22Rv1 (cell line): ENCODE results near the gene DVL1.

Source experiments
- H3K27ac ChIP-seq: fragments of 450-650 bp; 2 replicates; pipeline ENCODE4 v1.5.1; 2017
- ZFX ChIP-seq: fragments of 450-650 bp; IDR thresholded peaks from 2 replicates; pipeline ENCODE4 v1.6.1; 2017; ENCODE audit warnings: antibody characterized with exemption, borderline replicate concordance
- TF ChIP-seq, protein P1 (sequence below): fragments of 450-650 bp; IDR thresholded peaks from 2 replicates; pipeline ENCODE4 v1.5.1; 2017; ENCODE audit warnings: mild to moderate bottlenecking

The DVL1 gene

DNA sequence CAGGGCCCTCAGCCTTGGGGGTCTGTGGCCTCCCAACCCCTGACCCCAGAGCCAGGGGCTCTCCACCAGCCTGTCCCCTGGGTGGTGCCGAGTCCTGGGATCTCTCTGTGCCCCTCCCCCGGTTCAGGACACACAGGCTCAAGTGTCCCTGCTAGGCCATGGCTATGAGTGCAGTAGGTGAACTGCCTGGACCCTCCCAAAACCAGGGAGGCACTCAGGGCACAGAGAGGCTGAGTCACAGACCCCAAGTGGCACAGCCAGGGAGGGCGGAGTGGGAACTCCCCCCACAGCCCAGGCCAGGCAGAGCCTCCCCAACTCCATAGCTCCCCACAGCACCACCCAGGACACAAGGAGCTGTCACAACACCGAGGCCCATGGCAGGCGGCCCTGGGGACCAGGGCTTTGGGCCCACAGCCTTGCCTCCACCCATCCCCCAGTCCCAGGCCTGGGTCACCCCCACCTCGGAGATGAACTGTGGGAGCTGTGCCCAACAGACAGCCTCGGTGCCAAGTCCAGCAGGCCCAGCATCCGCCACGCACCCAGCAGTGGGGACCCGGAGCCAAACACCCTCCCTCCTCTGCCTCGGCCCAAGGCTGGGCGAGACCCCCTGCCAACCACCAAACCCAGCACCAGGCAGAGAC, 3.2 kb downstream of the DVL1 start:
- no peak overlapping the region for H3K27ac ChIP-seq

DNA sequence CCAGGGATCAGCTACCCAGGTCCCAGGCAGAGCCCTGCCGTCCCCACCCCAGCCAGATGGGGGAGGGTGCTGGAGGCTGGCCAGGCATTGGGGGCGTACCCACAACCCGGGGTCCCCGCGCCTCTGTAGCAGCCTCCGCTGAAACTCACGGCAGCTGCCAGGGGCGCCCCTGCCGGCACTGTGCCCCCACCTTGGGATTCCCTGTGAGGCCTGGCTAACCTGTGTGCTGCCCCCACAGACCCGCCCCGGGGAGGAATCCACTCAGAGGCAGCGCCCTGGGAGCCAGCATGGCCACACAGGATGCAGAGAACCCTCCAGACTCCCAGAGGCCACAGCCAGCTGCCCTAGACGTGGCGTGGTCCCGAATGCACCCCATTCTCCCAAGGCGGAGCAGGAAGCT, 3.8 kb downstream of the DVL1 start:
- no peak overlapping the region for H3K27ac ChIP-seq
- TF ChIP-seq, protein P1, sequence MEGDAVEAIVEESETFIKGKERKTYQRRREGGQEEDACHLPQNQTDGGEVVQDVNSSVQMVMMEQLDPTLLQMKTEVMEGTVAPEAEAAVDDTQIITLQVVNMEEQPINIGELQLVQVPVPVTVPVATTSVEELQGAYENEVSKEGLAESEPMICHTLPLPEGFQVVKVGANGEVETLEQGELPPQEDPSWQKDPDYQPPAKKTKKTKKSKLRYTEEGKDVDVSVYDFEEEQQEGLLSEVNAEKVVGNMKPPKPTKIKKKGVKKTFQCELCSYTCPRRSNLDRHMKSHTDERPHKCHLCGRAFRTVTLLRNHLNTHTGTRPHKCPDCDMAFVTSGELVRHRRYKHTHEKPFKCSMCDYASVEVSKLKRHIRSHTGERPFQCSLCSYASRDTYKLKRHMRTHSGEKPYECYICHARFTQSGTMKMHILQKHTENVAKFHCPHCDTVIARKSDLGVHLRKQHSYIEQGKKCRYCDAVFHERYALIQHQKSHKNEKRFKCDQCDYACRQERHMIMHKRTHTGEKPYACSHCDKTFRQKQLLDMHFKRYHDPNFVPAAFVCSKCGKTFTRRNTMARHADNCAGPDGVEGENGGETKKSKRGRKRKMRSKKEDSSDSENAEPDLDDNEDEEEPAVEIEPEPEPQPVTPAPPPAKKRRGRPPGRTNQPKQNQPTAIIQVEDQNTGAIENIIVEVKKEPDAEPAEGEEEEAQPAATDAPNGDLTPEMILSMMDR: no peak
- TF ChIP-seq ZFX: no peak

More for the DNA sequence above, 3.2 kb downstream of the DVL1 start:
- TF ChIP-seq, protein P1: no peak
- TF ChIP-seq ZFX: no peak

DNA sequence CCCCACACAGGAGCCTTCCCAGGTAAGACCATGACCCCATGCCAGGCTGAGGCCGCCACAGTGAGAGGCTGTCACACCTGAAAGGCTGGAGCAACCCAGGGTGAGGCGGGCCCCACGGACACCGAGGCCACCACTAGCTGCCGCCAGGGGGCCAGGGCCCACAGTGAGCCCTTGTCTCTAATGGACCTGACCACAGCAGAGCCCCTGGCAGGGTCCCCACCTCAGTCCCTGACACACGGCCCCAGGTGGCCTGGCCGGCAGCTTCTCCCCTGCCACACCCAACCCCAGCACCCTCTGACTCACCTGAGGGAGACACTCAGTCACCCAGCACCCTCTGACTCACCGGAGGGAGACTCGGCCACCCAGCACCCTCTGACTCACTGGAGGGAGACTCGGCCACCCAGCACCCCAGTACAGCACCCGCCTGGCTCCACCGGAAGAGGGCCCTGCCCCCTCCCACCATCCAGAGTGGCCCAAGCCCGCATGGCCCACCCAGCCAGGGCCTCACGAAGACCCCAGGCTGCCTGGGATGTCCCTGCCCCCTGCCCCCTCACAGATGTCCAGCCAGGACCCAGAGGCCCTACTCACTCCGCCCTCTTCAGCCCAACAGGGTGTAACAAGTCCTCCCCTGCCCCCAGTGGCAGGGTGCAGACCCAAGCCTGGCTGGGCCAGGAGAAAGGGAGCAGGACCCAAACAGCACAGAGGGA, 4.4 kb downstream of the DVL1 start:
- TF ChIP-seq ZFX: no peak
- TF ChIP-seq, protein P1: peak; percentile 43
- no peak overlapping the region for H3K27ac ChIP-seq

DNA sequence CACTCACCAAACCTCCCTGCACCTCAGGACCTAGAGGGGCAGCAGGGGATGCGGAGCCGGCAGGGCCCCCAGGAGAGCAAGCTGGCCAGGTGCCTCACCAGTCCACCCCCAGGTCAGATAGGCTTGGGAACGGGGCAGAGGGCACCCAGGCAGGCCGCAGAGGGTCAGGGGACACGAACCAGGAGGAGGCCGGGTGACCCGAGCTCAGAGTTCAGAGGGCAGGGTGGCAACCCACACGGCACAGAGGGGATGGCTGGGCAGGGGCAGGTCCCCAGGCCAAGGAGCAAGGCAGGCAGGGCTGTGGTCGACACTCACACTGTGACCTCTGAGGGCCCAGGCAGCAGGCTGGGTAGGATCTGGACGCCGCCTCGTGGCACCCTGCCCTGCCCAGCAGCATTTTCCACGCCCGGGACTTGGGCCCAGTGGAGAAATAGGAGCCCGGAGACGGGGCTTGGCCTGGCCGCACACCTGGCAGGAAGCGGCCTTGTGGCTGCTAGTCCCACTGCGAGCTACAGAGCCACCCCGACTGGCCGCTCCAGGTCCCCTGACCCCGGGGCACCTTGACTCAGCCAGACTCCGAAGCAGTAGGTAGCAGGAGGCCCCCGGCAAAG, 5.3 kb downstream of the DVL1 start:
- no peak overlapping the region for H3K27ac ChIP-seq
- TF ChIP-seq, protein P1: no peak
- TF ChIP-seq ZFX: no peak

DNA sequence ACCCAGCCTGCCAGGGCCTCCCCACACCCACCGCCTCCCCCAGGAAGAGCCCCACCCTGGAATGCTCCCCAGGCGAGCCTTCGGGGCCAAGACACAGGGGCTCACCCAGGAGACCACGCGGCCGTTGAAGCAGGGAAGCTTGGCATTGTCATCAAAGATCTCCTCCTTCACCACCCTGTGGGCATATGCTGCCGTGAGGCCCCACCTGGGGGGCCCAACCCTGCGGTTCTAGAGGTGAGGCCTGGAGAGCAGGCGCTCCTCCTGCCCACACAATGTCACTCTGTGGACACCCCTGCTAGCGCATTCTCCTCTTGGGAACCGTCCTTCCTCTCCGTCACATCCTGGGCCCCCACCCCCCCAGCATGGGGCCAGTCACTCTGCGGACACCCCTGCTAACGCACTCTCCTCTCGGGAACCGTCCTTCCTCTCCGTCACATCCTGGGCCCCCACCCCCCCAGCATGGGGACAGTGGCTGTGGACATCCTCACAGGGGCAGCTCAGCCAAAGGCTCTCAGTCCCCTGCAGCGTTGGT, 6.6 kb downstream of the DVL1 start:
- TF ChIP-seq, protein P1: no peak
- no peak for TF ChIP-seq ZFX
- H3K27ac ChIP-seq: no peak overlapping the region

DNA sequence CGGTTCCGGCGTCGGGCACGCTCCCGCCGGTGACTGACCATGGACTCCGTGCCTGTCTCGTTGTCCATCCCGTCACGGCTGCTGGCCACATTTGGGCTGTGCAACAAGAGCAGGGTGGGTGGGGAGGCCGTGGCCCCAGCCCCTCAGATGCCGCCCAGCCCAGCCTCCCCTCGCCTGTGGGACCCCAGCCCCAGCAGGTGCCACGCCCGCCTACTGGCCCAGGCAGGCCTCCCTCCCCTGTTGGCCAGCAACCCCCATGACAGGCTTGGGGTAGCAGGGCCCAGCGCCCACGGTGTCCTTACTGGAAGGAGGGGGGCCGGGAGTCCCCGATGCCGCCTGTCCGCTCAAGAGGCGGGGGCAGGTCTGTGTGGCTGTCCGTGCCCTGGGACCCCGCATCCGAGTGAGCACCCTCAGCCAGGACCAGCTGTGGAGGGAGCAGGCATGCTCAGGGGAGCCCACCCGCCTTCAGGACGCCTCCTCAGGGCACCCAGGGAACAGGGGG, 7.1 kb downstream of the DVL1 start:
- TF ChIP-seq, protein P1: no peak
- no peak for TF ChIP-seq ZFX
- no peak overlapping the region for H3K27ac ChIP-seq

DNA sequence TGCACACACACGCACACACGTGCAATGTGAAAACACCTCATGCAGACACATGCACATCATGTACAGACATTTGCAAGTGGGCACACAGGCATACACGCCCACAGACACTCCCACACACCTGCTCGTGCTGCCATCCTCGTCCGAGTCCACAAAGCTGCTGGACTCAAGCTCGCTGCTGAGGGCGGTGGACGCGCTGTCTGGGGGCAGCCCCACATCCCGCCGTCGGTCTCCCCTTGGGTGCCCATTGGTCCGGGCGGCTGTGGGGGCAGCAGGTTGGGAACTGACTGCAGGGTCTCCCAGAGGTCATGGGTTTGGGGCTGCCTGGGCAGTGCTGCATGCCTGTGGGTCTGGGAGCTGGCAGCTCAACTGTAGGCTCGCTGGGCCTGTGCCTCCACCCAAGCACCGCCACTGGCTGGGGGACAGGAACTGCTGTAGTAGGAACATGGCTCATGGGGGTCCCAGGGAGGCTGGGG, 7.6 kb downstream of the DVL1 start:
- no peak overlapping the region for H3K27ac ChIP-seq
- TF ChIP-seq ZFX: no peak
- TF ChIP-seq, protein P1: no peak
